SK-N-SH (cell line): ENCODE measurements around the gene MS4A10.

Experiments
- CHD2 ChIP-seq: fragments of 150-350 bp; IDR thresholded peaks from 2 replicates; pipeline ENCODE4 v1.6.1; 2018; ENCODE audit warnings: low read length; ENCODE audit not compliant: partially characterized antibody
- CTCF ChIP-seq: fragments of 200-600 bp; sonication (generic); IDR thresholded peaks from 2 replicates; pipeline ENCODE4 v1.6.1; 2017; ENCODE audit warnings: antibody characterized with exemption, mild to moderate bottlenecking, moderate library complexity
- EZH2phosphoT487 ChIP-seq: fragments of 200-600 bp; sonication (generic); IDR thresholded peaks from 2 replicates; pipeline ENCODE4 v1.6.1; 2017; ENCODE audit warnings: low read depth, mixed run types, mild to moderate bottlenecking, antibody characterized with exemption, moderate library complexity, borderline replicate concordance
- GABPA ChIP-seq: IDR thresholded peaks from 2 replicates; pipeline ENCODE4 v1.4.0; 2012; ENCODE audit warnings: low read depth, mild to moderate bottlenecking
- MAX ChIP-seq: IDR thresholded peaks from 2 replicates; pipeline ENCODE4 v1.4.0; 2012; ENCODE audit warnings: low read depth
- PBX3 ChIP-seq: IDR thresholded peaks from 2 replicates; pipeline ENCODE4; 2012
- POLR2AphosphoS5 ChIP-seq: IDR thresholded peaks from 2 replicates; pipeline ENCODE4 v1.6.1; 2012; ENCODE audit warnings: low read depth, low read length
- RCOR1 ChIP-seq: fragments of 150-350 bp; IDR thresholded peaks from 2 replicates; pipeline ENCODE4 v1.6.1; 2017; ENCODE audit warnings: antibody characterized with exemption, low read length
- RXRA ChIP-seq: IDR thresholded peaks from 2 replicates; pipeline ENCODE4 v1.4.0; 2012; ENCODE audit warnings: low read depth, mild to moderate bottlenecking, borderline replicate concordance
- SMC3 ChIP-seq: IDR thresholded peaks from 2 replicates; pipeline ENCODE4 v1.6.1; 2012; ENCODE audit warnings: low read depth, low read length, improper control_type of control experiment
- TCF12 ChIP-seq: IDR thresholded peaks from 2 replicates; pipeline ENCODE4 v1.4.0; 2012
- USF2 ChIP-seq: fragments of 150-350 bp; IDR thresholded peaks from 2 replicates; pipeline ENCODE4 v1.6.1; 2017; ENCODE audit warnings: antibody characterized with exemption, low read length, low read depth, borderline replicate concordance

DNA sequence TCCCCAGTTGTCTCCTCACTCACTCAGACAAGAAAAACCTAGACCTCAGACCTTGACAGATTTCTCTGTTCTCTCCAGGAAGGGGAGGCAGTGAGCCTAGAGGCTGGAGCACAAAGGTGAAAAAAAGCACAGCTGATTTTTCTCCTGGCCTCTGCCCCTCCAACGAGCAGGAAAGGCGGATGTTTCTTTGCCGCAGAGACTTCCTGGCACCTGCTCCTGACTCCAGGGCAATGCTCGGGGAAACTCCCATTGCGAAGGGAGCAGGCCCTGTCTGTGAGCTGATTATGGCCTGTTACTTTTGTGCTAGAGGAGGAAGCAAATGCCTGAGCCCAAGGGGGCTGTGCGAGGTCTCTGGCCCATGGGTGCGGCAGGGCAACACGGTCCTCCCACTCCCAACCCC is 25.4 kb downstream of the MS4A10 start:
- TF ChIP-seq CHD2 (no peak), RXRA (no peak), POLR2AphosphoS5 (no peak), SMC3 (no peak), RCOR1 (no peak), TCF12 (no peak), PBX3 (no peak), GABPA (no peak), CTCF (no peak), USF2 (no peak), MAX (no peak), EZH2phosphoT487 (no peak)
